Measurements from ENCODE around the gene GUCY2D.

Gene GUCY2D

DNA sequence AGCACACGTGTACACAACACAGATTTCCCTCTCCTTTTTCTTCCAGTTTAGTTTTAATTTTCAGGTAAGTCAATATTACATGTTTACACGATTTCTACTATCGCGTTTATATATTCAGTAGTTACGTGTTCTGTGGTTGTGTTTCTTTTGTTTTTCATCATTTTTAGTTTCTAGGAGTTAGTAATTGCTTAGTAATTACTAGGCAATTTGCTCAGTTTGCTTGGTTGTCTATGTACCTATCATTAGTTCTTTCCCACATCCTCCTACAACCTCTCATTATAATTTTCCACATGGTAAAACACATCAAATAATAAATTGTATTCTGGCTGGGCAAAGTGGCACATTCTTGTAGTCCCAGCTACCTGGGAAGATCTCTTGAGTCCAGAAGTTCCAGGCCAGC lies 24.6 kb upstream of the GUCY2D start:
- H3K4me3 ChIP-seq (replicated peaks; ENCODE audit: insufficient read depth, low read length): no peak overlapping the region
- H3K27ac ChIP-seq (replicated peaks): no peak overlapping the region
- DNase-seq (ENCODE audit: low read depth in 1 of 2, low spot score in 1 of 2): no peak
- no peaks in the 10 kb centered on the region for H3K27me3 ChIP-seq (ENCODE audit: insufficient read depth, poor library complexity, severe bottlenecking)
- no peak for TF ChIP-seq GABPA (IDR thresholded peaks at IDR 0.05; ENCODE audit: low read depth)
- TF ChIP-seq POLR2AphosphoS5 (IDR thresholded peaks at IDR 0.05; ENCODE audit: low read depth): no peak
- TF ChIP-seq SPI1 (IDR thresholded peaks at IDR 0.05; ENCODE audit: borderline replicate concordance, low read depth): no peak
- TF ChIP-seq, protein P1, sequence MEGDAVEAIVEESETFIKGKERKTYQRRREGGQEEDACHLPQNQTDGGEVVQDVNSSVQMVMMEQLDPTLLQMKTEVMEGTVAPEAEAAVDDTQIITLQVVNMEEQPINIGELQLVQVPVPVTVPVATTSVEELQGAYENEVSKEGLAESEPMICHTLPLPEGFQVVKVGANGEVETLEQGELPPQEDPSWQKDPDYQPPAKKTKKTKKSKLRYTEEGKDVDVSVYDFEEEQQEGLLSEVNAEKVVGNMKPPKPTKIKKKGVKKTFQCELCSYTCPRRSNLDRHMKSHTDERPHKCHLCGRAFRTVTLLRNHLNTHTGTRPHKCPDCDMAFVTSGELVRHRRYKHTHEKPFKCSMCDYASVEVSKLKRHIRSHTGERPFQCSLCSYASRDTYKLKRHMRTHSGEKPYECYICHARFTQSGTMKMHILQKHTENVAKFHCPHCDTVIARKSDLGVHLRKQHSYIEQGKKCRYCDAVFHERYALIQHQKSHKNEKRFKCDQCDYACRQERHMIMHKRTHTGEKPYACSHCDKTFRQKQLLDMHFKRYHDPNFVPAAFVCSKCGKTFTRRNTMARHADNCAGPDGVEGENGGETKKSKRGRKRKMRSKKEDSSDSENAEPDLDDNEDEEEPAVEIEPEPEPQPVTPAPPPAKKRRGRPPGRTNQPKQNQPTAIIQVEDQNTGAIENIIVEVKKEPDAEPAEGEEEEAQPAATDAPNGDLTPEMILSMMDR (IDR thresholded peaks at IDR 0.05; ENCODE audit: insufficient read depth, low read length): no peak
- TF ChIP-seq, protein P2, sequence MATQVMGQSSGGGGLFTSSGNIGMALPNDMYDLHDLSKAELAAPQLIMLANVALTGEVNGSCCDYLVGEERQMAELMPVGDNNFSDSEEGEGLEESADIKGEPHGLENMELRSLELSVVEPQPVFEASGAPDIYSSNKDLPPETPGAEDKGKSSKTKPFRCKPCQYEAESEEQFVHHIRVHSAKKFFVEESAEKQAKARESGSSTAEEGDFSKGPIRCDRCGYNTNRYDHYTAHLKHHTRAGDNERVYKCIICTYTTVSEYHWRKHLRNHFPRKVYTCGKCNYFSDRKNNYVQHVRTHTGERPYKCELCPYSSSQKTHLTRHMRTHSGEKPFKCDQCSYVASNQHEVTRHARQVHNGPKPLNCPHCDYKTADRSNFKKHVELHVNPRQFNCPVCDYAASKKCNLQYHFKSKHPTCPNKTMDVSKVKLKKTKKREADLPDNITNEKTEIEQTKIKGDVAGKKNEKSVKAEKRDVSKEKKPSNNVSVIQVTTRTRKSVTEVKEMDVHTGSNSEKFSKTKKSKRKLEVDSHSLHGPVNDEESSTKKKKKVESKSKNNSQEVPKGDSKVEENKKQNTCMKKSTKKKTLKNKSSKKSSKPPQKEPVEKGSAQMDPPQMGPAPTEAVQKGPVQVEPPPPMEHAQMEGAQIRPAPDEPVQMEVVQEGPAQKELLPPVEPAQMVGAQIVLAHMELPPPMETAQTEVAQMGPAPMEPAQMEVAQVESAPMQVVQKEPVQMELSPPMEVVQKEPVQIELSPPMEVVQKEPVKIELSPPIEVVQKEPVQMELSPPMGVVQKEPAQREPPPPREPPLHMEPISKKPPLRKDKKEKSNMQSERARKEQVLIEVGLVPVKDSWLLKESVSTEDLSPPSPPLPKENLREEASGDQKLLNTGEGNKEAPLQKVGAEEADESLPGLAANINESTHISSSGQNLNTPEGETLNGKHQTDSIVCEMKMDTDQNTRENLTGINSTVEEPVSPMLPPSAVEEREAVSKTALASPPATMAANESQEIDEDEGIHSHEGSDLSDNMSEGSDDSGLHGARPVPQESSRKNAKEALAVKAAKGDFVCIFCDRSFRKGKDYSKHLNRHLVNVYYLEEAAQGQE (IDR thresholded peaks at IDR 0.05; ENCODE audit: insufficient replicate concordance, low read depth): no peak

DNA sequence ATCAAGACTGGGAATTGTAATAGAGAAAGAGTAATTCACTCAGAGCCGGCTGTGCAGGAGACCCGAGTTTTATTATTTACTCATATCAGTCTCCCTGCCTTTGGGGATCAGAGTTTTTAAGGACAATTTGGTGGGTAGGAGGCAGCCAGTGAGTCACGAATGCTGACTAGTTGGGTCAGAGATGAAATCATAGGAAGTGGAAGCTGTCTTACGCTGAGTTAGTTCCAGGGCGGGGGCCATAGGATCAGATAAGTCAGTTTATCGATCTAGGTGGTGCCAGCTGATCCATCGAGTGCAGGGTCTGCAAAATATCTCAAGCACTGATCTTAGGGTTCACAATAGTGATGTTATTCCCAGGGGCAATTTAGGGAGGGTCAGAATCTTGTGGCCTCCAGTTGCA lies 20.2 kb upstream of the GUCY2D start:
- TF ChIP-seq POLR2AphosphoS5 (IDR thresholded peaks at IDR 0.05; ENCODE audit: low read depth): no peak
- TF ChIP-seq SPI1 (IDR thresholded peaks at IDR 0.05; ENCODE audit: borderline replicate concordance, low read depth): no peak
- TF ChIP-seq, protein P1 (IDR thresholded peaks at IDR 0.05; ENCODE audit: insufficient read depth, low read length): no peak
- no peak for TF ChIP-seq GABPA (IDR thresholded peaks at IDR 0.05; ENCODE audit: low read depth)
- TF ChIP-seq, protein P2 (IDR thresholded peaks at IDR 0.05; ENCODE audit: insufficient replicate concordance, low read depth): no peak
- Histone ChIP-seq H3K27ac (replicated peaks) (no peak overlapping the region), H3K4me3 (replicated peaks; ENCODE audit: insufficient read depth, low read length) (no peak overlapping the region), H3K27me3 (ENCODE audit: insufficient read depth, poor library complexity, severe bottlenecking) (no peaks in the 10 kb centered on the region)
- DNase-seq (ENCODE audit: low read depth in 1 of 2, low spot score in 1 of 2): no peak

DNA sequence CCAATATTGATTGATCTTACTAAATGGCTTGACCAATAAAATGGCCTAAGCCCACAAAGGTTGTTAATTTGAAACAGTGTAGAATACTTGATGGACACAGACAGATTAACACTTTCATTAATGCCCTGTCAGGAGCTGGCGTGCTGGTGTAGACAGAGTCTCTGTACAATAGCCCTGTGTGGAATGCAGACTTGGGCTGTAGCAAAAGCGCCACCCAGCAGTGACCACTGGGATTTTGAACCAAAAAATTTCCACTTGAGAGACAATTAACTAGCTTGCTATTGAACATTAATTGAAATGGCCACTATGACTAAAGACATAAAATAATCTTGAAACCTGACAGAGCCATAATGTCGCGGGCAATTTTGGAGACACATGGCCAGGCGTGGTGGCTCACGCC lies 19.7 kb upstream of the GUCY2D start:
- H3K4me3 ChIP-seq (replicated peaks; ENCODE audit: insufficient read depth, low read length): no peak overlapping the region
- TF ChIP-seq, protein P1 (IDR thresholded peaks at IDR 0.05; ENCODE audit: insufficient read depth, low read length): no peak
- TF ChIP-seq, protein P2 (IDR thresholded peaks at IDR 0.05; ENCODE audit: insufficient replicate concordance, low read depth): no peak
- TF ChIP-seq SPI1 (IDR thresholded peaks at IDR 0.05; ENCODE audit: borderline replicate concordance, low read depth) (no peak), POLR2AphosphoS5 (IDR thresholded peaks at IDR 0.05; ENCODE audit: low read depth) (no peak), GABPA (IDR thresholded peaks at IDR 0.05; ENCODE audit: low read depth) (no peak)
- peak in 1 of 2 experiments; percentile 4 for DNase-seq (ENCODE audit: low read depth in 1 of 2, low spot score in 1 of 2)
- no peaks in the 10 kb centered on the region for H3K27me3 ChIP-seq (ENCODE audit: insufficient read depth, poor library complexity, severe bottlenecking)
- H3K27ac ChIP-seq (replicated peaks): no peak overlapping the region
